Measurements from ENCODE around the gene SERINC2.

Gene SERINC2

DNA sequence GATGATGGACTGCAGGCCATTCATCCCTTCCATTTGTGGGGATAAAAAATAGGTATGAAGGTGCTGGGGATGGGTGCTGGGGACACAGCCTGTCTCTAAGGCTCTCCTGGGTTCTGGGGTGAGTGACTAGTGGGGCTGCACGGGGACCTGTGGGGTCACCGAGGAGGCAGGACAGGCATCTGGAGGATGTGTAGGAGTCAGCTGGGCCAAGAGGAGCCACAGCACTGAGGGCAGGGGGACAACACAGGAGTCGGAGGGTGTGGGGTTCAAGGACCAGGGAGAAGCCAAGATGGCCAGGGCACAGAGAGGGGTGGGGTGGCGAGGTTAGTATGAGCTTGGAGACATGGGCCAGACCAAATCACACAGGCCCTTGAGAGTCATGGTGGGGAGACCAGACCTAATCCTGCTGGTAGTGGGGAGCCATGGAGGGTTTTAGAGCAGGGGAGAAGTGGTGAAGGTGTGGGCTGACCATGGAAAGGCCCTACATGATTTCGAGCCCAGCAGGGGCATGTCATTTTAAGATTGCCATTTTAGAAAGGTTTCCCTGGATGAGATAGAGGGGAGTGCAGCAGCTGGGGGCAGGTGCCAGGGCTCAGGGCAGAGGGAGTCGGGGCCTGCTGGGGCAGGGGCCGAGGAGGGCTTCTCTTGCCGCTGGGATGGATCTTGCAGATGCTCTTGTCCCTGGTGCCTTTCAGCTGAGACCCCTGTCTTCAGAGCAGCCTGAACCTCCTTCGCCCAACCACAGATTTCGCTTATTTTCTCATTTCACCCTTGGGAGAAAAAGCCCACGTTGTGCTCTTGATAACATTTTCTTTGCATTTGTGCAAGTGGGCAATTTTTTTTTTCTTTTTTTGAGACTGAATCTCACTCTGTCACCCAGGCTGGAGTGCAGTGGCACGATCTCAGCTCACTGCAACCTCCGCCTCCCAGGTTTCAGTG is 22.7 kb downstream of the SERINC2 start:
- no peak overlapping the region for H3K27ac ChIP-seq

DNA sequence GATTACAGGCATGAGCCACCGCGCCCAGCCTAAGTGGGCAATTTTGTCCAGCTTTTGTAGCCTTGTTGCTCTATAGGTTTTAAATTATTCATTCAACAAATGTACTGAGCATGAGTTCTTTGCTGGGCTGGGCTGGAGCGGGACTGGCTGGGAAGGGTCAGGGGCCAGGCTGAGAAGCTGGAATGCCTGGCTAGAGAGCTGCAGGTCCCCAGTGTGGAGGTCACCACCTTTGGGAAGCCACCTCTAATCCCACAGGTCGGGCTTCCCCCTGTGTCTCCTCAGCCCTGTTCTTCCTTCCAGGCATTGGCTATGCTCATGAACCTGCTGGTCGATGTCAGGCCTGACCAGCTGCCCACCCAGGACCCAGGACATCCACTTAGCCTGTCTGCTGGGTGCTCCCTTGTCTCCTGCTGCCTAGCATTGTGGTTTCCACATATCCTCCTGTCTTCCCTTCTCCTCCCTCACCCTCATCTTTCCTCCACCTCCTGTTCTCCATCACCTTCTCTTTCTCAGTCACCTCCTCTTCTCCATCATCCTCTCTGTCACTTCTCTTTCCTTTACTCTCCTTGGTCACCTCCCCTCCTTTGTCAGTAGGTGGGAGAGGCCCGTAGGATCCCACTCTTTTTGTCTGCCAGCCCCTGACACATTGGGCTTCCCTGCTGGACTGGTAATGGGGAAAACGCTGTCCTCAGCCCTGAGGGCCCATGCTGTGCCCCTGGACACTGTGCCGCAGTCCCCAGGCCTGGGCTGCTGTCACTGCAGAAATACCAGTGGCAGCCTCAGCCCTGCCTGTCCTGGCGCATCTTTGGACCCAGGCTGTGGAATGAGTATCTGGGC is 23.8 kb downstream of the SERINC2 start:
- TF ChIP-seq, protein P1, sequence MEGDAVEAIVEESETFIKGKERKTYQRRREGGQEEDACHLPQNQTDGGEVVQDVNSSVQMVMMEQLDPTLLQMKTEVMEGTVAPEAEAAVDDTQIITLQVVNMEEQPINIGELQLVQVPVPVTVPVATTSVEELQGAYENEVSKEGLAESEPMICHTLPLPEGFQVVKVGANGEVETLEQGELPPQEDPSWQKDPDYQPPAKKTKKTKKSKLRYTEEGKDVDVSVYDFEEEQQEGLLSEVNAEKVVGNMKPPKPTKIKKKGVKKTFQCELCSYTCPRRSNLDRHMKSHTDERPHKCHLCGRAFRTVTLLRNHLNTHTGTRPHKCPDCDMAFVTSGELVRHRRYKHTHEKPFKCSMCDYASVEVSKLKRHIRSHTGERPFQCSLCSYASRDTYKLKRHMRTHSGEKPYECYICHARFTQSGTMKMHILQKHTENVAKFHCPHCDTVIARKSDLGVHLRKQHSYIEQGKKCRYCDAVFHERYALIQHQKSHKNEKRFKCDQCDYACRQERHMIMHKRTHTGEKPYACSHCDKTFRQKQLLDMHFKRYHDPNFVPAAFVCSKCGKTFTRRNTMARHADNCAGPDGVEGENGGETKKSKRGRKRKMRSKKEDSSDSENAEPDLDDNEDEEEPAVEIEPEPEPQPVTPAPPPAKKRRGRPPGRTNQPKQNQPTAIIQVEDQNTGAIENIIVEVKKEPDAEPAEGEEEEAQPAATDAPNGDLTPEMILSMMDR (conservative IDR thresholded peaks at IDR 0.05), result no peak
- no peak for TF ChIP-seq ZFX (IDR thresholded peaks at IDR 0.05)

More for the DNA sequence above, 22.7 kb downstream of the SERINC2 start:
- TF ChIP-seq, protein P1 (conservative IDR thresholded peaks at IDR 0.05), result no peak
- TF ChIP-seq ZFX (IDR thresholded peaks at IDR 0.05), result no peak

DNA sequence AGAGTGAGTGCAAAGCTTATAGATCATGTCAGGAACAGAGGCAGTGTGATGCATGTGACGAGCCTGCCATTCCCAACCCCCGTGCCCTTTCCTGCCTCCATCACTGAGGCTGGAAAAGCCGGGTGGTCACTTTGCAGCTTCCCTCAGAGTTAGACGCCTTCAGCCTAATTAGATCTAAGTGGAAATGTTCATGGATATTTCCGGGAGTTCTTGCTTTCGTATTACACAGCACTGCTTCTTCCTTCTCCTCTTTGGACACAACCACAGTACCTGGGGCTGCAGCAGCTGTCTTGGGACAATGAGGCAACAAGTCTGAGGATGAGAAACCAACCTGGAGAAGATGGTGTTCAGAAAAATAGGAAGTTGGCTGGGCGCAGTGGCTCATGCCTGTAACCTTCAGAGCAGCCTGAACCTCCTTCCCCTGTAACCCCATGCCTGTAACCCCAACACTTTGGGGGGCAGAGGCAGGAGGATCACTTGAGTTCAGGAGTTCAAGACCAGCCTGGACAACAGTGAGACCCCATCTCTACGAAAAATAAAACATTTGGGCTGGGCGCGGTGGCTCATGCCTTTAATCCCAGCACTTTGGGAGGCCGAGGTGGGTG is 24.5 kb downstream of the SERINC2 start:
- no peak overlapping the region for H3K27ac ChIP-seq
- TF ChIP-seq, protein P1 (conservative IDR thresholded peaks at IDR 0.05), result no peak
- no peak for TF ChIP-seq ZFX (IDR thresholded peaks at IDR 0.05)

More for the DNA sequence above, 23.8 kb downstream of the SERINC2 start:
- H3K27ac ChIP-seq, result no peak overlapping the region

DNA sequence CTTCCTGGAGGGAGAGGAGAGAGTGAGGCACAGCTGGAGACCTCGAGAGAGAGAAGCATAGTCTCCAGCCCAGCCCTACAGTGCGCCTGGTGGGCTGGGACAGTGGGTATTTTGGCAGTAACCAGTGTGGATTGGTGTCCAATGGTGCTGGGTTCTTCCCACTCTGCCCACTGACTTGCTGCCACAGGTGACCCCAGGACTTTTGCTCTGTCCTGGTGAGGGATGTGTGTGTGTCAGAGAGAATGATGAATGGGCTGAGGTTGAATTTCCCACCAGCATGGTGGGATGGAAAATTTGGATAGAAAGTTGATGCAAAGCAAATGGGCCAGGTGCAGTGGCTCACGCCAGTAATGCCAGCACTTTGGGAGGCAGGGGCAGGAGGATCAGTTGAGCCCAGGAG is 26.3 kb downstream of the SERINC2 start:
- no peak for TF ChIP-seq ZFX (IDR thresholded peaks at IDR 0.05)
- TF ChIP-seq, protein P1 (conservative IDR thresholded peaks at IDR 0.05), result no peak
- no peak overlapping the region for H3K27ac ChIP-seq

GRCh38 chr1:31441073-31441472 is 28.1 kb downstream of the SERINC2 start:
- no peak overlapping the region for H3K27ac ChIP-seq
- no peak for TF ChIP-seq ZFX (IDR thresholded peaks at IDR 0.05)
- TF ChIP-seq, protein P1 (conservative IDR thresholded peaks at IDR 0.05), result no peak

- H3K27ac ChIP-seq, result no peak overlapping the region
- TF ChIP-seq, protein P1 (conservative IDR thresholded peaks at IDR 0.05), result no peak
- no peak for TF ChIP-seq ZFX (IDR thresholded peaks at IDR 0.05)
Measured at GRCh38 chr1:31441558-31441957, 28.5 kb downstream of the SERINC2 start.
